ENCODE data around the gene KRT3.

GRCh38 chr12:52831251-52831650, 35.3 kb upstream of the KRT3 start:
- no peak for TF ChIP-seq CTCF (IDR thresholded peaks at IDR 0.05; ENCODE audit: borderline replicate concordance, extremely low read depth, low read length, poor library complexity, severe bottlenecking)
- TF ChIP-seq EZH2 (IDR thresholded peaks at IDR 0.05; ENCODE audit: borderline replicate concordance, low read depth, low read length, severe bottlenecking), result no peak
